SU-DHL-6 (cell line): Measurements from ENCODE around the gene HSPA12A.

Experiments
- H2AFZ ChIP-seq: fragments of 200-600 bp; sonication (generic); 2 replicates; pipeline ENCODE4 v1.6.1; 2014; ENCODE audit warnings: low read depth, mild to moderate bottlenecking, moderate library complexity, mixed read lengths, antibody characterized with exemption, low read length; ENCODE audit not compliant: severe bottlenecking
- H3F3A ChIP-seq: fragments of 200-600 bp; shearing (Covaris generic); 2 replicates; pipeline ENCODE4 v1.6.0; 2016; ENCODE audit warnings: antibody characterized with exemption, mild to moderate bottlenecking; ENCODE audit not compliant: insufficient read depth
- H3K27ac ChIP-seq: fragments of 200-600 bp; sonication (generic); 2 replicates; pipeline ENCODE4 v1.5.1; 2016; ENCODE audit warnings: low read depth, mild to moderate bottlenecking, low read length, moderate library complexity, mixed read lengths
- H3K27me3 ChIP-seq: fragments of 200-600 bp; sonication (generic), shearing (Covaris generic); 2 replicates; pipeline ENCODE4 v1.6.0; 2014; ENCODE audit warnings: mild to moderate bottlenecking, low read length
- H3K36me3 ChIP-seq: fragments of 200-600 bp; sonication (generic); 2 replicates; pipeline ENCODE4 v1.6.1; 2014; ENCODE audit warnings: mild to moderate bottlenecking, low read length, mixed read lengths
- H3K4me2 ChIP-seq: fragments of 300-600, 200-600 bp; shearing (Covaris generic), sonication (generic); 2 replicates; pipeline ENCODE4 v1.6.0; 2014; ENCODE audit warnings: low read length, low read depth, mild to moderate bottlenecking; ENCODE audit not compliant: poor library complexity, severe bottlenecking
- H3K4me3 ChIP-seq: fragments of 200-600 bp; sonication (generic); 2 replicates; pipeline ENCODE4 v1.5.1; 2014; ENCODE audit warnings: antibody characterized with exemption, low read length, mild to moderate bottlenecking, mixed read lengths; ENCODE audit not compliant: insufficient read depth, poor library complexity, severe bottlenecking
- H3K79me2 ChIP-seq: fragments of 200-600 bp; sonication (generic); 2 replicates; pipeline ENCODE4 v1.6.1; 2014; ENCODE audit warnings: mild to moderate bottlenecking, low read length, moderate library complexity; ENCODE audit not compliant: insufficient read depth
- H3K9ac ChIP-seq: fragments of 200-600 bp; sonication (generic); 2 replicates; pipeline ENCODE4 v1.7.0; 2014; ENCODE audit warnings: mild to moderate bottlenecking, low read length
- H3K9me2 ChIP-seq: fragments of 200-600 bp; sonication (generic); replicated peaks from 2 replicates; pipeline ENCODE4 v1.6.1; 2014; ENCODE audit warnings: low read length; ENCODE audit not compliant: insufficient read depth
- H3K9me3 ChIP-seq: fragments of 200-600 bp; sonication (generic); 2 replicates; pipeline ENCODE4 v1.6.1; 2014; ENCODE audit warnings: low read length, mixed read lengths; ENCODE audit not compliant: insufficient read depth
- H4K20me1 ChIP-seq: fragments of 200-600 bp; sonication (generic); 2 replicates; pipeline ENCODE4 v1.6.1; 2014; ENCODE audit warnings: low read depth, mild to moderate bottlenecking, antibody characterized with exemption, low read length, moderate library complexity, mixed read lengths
- EZH2phosphoT487 ChIP-seq: fragments of 200-600 bp; sonication (generic), shearing (Covaris generic); conservative IDR thresholded peaks from 2 replicates; pipeline ENCODE4 v1.6.1; 2018; ENCODE audit warnings: mild to moderate bottlenecking, antibody characterized with exemption, low read length, moderate library complexity, mixed read lengths
- TF ChIP-seq, protein P1 (sequence below): fragments of 200-600 bp; sonication (generic); IDR thresholded peaks from one replicate; pipeline ENCODE4 v1.5.1; 2017; ENCODE audit warnings: antibody characterized with exemption, mild to moderate bottlenecking, low read length, moderate library complexity; ENCODE audit not compliant: insufficient read depth, poor library complexity, severe bottlenecking

Gene HSPA12A

DNA sequence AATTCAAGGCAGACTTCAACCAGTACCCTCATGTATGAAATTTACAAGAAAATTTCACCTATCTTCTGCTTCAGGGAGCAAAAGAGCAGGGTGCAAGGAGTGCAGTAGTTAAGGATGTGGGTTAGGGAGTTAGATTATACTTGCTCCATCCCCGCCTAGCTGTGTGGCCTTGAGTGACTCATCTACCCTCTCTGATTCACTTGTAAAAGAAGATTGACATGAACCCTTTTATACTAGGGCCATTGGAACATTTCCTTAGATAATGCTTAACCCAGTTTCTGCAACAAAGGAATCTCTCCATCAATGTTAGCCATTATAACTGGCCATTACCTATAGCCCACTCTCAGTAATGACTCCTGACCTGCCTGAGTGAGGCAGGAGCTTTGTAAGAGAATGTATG, 10.2 kb upstream of the HSPA12A start:
- H3K4me3 ChIP-seq = no peak overlapping the region
- H3K36me3 ChIP-seq = no peaks in the 10 kb centered on the region
- TF ChIP-seq EZH2phosphoT487 = no peak
- TF ChIP-seq, protein P1, sequence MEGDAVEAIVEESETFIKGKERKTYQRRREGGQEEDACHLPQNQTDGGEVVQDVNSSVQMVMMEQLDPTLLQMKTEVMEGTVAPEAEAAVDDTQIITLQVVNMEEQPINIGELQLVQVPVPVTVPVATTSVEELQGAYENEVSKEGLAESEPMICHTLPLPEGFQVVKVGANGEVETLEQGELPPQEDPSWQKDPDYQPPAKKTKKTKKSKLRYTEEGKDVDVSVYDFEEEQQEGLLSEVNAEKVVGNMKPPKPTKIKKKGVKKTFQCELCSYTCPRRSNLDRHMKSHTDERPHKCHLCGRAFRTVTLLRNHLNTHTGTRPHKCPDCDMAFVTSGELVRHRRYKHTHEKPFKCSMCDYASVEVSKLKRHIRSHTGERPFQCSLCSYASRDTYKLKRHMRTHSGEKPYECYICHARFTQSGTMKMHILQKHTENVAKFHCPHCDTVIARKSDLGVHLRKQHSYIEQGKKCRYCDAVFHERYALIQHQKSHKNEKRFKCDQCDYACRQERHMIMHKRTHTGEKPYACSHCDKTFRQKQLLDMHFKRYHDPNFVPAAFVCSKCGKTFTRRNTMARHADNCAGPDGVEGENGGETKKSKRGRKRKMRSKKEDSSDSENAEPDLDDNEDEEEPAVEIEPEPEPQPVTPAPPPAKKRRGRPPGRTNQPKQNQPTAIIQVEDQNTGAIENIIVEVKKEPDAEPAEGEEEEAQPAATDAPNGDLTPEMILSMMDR = no peak
- H2AFZ ChIP-seq = no peak overlapping the region
- no peak overlapping the region for H3K27ac ChIP-seq
- H3F3A ChIP-seq = no peaks in the 10 kb centered on the region
- H3K9ac ChIP-seq = no peak overlapping the region
- H3K9me2 ChIP-seq = no peaks in the 10 kb centered on the region
- H3K27me3 ChIP-seq = no peaks in the 10 kb centered on the region
- no peaks in the 10 kb centered on the region for H3K9me3 ChIP-seq
- H3K4me2 ChIP-seq = no peak overlapping the region
- H4K20me1 ChIP-seq = no peaks in the 10 kb centered on the region
- H3K79me2 ChIP-seq = no peaks in the 10 kb centered on the region

DNA sequence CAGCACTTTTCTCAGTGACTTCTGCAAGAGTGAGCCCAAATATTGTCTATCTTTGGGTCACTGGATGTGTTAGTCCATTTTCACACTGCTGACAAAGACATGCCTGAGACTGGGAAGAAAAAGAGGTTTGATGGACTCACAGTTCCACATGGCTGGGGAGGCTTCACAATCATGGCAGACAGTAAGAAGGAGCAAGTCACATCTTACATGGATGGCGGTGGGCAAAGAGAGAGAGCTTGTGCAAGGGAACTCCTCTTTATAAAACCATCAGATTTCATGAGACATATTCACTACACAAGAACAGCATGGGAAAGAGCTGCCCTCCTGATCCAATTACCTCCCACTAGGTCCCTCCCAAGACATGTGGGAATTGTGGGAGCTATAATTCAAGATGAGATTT, 6.1 kb upstream of the HSPA12A start:
- Histone ChIP-seq H2AFZ (no peak overlapping the region), H3K9me3 (no peaks in the 10 kb centered on the region), H3K4me3 (no peak overlapping the region), H4K20me1 (no peaks in the 10 kb centered on the region), H3K9me2 (no peaks in the 10 kb centered on the region), H3K79me2 (no peaks in the 10 kb centered on the region), H3F3A (no peaks in the 10 kb centered on the region), H3K27ac (no peak overlapping the region), H3K9ac (no peak overlapping the region), H3K4me2 (no peak overlapping the region), H3K36me3 (no peaks in the 10 kb centered on the region), H3K27me3 (no peaks in the 10 kb centered on the region)
- no peak for TF ChIP-seq EZH2phosphoT487
- TF ChIP-seq, protein P1 = no peak

DNA sequence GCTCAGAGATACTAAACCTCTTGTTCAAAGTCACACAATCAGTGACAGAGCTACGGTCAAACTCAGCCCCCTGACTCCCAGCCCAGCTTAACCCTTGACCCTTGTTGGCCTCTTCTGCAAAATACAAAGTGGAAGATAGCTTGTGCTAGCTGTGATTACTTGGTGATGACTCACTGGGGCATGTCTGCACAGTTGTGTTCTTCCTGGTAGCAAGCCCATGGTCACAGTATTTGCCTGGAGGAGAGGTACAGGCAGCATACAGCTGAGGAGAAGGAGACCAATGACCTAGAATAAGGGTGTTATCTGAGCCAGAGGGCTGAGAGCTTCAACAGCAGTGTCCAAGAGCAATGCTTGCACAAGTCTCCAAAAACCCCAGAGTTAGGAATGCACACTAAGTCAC, 5.7 kb upstream of the HSPA12A start:
- H3K9ac ChIP-seq = no peak overlapping the region
- TF ChIP-seq, protein P1 = no peak
- TF ChIP-seq EZH2phosphoT487 = no peak
- H3K27ac ChIP-seq = no peak overlapping the region
- H2AFZ ChIP-seq = no peak overlapping the region
- no peaks in the 10 kb centered on the region for H3K9me3 ChIP-seq
- no peak overlapping the region for H3K4me3 ChIP-seq
- no peaks in the 10 kb centered on the region for H3F3A ChIP-seq
- no peak overlapping the region for H3K4me2 ChIP-seq
- no peaks in the 10 kb centered on the region for H3K27me3 ChIP-seq
- H3K36me3 ChIP-seq = no peaks in the 10 kb centered on the region
- H3K79me2 ChIP-seq = no peaks in the 10 kb centered on the region
- H3K9me2 ChIP-seq = no peaks in the 10 kb centered on the region
- H4K20me1 ChIP-seq = no peaks in the 10 kb centered on the region

DNA sequence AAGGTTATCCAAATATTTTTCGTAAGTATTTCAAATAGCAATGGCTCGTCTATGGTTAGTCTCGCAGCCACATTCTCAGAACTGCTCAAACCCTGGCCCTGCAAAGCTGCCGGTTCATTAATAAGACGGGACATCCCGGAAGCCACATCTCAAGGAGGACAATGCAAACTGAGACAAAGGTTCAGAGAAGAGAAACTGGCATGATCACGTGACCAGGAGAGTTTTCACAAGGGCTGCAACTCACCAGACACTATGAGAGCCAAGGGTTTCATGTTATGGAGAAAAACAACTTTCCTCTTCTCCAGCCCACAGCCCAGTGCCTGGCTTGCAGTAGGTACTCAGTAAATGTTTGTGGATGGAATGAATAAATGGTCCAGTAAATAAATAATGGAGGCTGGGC, 5.0 kb upstream of the HSPA12A start:
- Histone ChIP-seq H3K9me2 (no peaks in the 10 kb centered on the region), H3K27ac (no peak overlapping the region), H3K4me3 (no peak overlapping the region), H3K9me3 (no peaks in the 10 kb centered on the region), H4K20me1 (no peaks in the 10 kb centered on the region), H3K36me3 (no peaks in the 10 kb centered on the region), H3K27me3 (no peaks in the 10 kb centered on the region), H2AFZ (no peak overlapping the region), H3K4me2 (no peak overlapping the region), H3K9ac (no peak overlapping the region), H3F3A (no peaks in the 10 kb centered on the region), H3K79me2 (no peaks in the 10 kb centered on the region)
- TF ChIP-seq EZH2phosphoT487 = no peak
- TF ChIP-seq, protein P1 = no peak
